ENCODE measurements around the gene DENND1A. TPM values are rescaled to one million over a fixed set of nuclear protein-coding genes. Genes with fewer than 3 reads are reported as not detected.

DENND1A gene
- total and polyA plus RNA-seq, 4 donors = 13.4 to 30.5 (median 28.3) TPM

- Histone ChIP-seq H3K27ac (ENCODE audit: low read depth, low read length) (no peak overlapping the region), H3K9me3 (ENCODE audit: control insufficient read depth, insufficient read depth, low read length) (no peaks in the 10 kb centered on the region), H3K4me3 (ENCODE audit: low read depth, low read length) (no peak overlapping the region), H3K4me1 (ENCODE audit: control insufficient read depth, insufficient read depth, low read length) (no peaks in the 10 kb centered on the region), H3K36me3 (ENCODE audit: control insufficient read depth, insufficient read depth, low read length) (no peaks in the 10 kb centered on the region), H3K27me3 (ENCODE audit: control insufficient read depth, insufficient read depth, low read length) (no peaks in the 10 kb centered on the region)
- 100% methylated on average over 1 of the region's 3 CpGs for WGBS (ENCODE audit: insufficient coverage)
- no peak for DNase-seq (ENCODE audit: low read depth in 4 of 6, low spot score in 6 of 6)
Observed at GRCh38 chr9:123500336-123500735, 429.6 kb downstream of the DENND1A start.

- H3K4me3 ChIP-seq (ENCODE audit: low read depth, low read length) = no peak overlapping the region
- no peaks in the 10 kb centered on the region for H3K9me3 ChIP-seq (ENCODE audit: control insufficient read depth, insufficient read depth, low read length)
- no peak for DNase-seq (ENCODE audit: low read depth in 4 of 6, low spot score in 6 of 6)
- H3K4me1 ChIP-seq (ENCODE audit: control insufficient read depth, insufficient read depth, low read length) = peaks cover 2% of the 10 kb centered on the region
- WGBS (ENCODE audit: insufficient coverage) = no CpG with 5 or more reads among the region's 1 CpG
- H3K27ac ChIP-seq (ENCODE audit: low read depth, low read length) = no peak overlapping the region
- no peaks in the 10 kb centered on the region for H3K27me3 ChIP-seq (ENCODE audit: control insufficient read depth, insufficient read depth, low read length)
- H3K36me3 ChIP-seq (ENCODE audit: control insufficient read depth, insufficient read depth, low read length) = no peaks in the 10 kb centered on the region
Observed at GRCh38 chr9:123497830-123498229, 432.1 kb downstream of the DENND1A start.

GRCh38 chr9:123495731-123496130, 434.2 kb downstream of the DENND1A start:
- H3K27me3 ChIP-seq (ENCODE audit: control insufficient read depth, insufficient read depth, low read length) = no peaks in the 10 kb centered on the region
- WGBS (ENCODE audit: insufficient coverage) = 100% methylated on average over 2 of the region's 7 CpGs

GRCh38 chr9:123493627-123494026, 436.3 kb downstream of the DENND1A start:
- Histone ChIP-seq H3K9me3 (ENCODE audit: control insufficient read depth, insufficient read depth, low read length) (no peaks in the 10 kb centered on the region), H3K27ac (ENCODE audit: low read depth, low read length) (no peak overlapping the region), H3K27me3 (ENCODE audit: control insufficient read depth, insufficient read depth, low read length) (no peaks in the 10 kb centered on the region), H3K4me3 (ENCODE audit: low read depth, low read length) (no peak overlapping the region), H3K4me1 (ENCODE audit: control insufficient read depth, insufficient read depth, low read length) (peaks cover 6% of the 10 kb centered on the region), H3K36me3 (ENCODE audit: control insufficient read depth, insufficient read depth, low read length) (no peaks in the 10 kb centered on the region)
- WGBS (ENCODE audit: insufficient coverage) = 32% methylated on average over 6 of the region's 8 CpGs
- DNase-seq (ENCODE audit: low read depth in 4 of 6, low spot score in 6 of 6) = no peak

More at GRCh38 chr9:123495731-123496130, 434.2 kb downstream of the DENND1A start:
- no peaks in the 10 kb centered on the region for H3K9me3 ChIP-seq (ENCODE audit: control insufficient read depth, insufficient read depth, low read length)
- H3K27ac ChIP-seq (ENCODE audit: low read depth, low read length) = no peak overlapping the region
- no peaks in the 10 kb centered on the region for H3K36me3 ChIP-seq (ENCODE audit: control insufficient read depth, insufficient read depth, low read length)
- no peak overlapping the region for H3K4me3 ChIP-seq (ENCODE audit: low read depth, low read length)
- peaks cover 6% of the 10 kb centered on the region for H3K4me1 ChIP-seq (ENCODE audit: control insufficient read depth, insufficient read depth, low read length)
- DNase-seq (ENCODE audit: low read depth in 4 of 6, low spot score in 6 of 6) = no peak

- no peaks in the 10 kb centered on the region for H3K9me3 ChIP-seq (ENCODE audit: control insufficient read depth, insufficient read depth, low read length)
- H3K4me1 ChIP-seq (ENCODE audit: control insufficient read depth, insufficient read depth, low read length) = peaks cover 10% of the 10 kb centered on the region
- H3K27ac ChIP-seq (ENCODE audit: low read depth, low read length) = no peak overlapping the region
- WGBS (ENCODE audit: insufficient coverage) = 92% methylated on average over 1 of the region's 6 CpGs
- H3K27me3 ChIP-seq (ENCODE audit: control insufficient read depth, insufficient read depth, low read length) = no peaks in the 10 kb centered on the region
- H3K4me3 ChIP-seq (ENCODE audit: low read depth, low read length) = no peak overlapping the region
- no peak for DNase-seq (ENCODE audit: low read depth in 4 of 6, low spot score in 6 of 6)
- no peaks in the 10 kb centered on the region for H3K36me3 ChIP-seq (ENCODE audit: control insufficient read depth, insufficient read depth, low read length)
Observed at GRCh38 chr9:123490688-123491087, 439.2 kb downstream of the DENND1A start.

GRCh38 chr9:123488722-123489321, 441.1 kb downstream of the DENND1A start:
- Histone ChIP-seq H3K4me1 (ENCODE audit: control insufficient read depth, insufficient read depth, low read length) (peaks cover 13% of the 10 kb centered on the region), H3K27me3 (ENCODE audit: control insufficient read depth, insufficient read depth, low read length) (no peaks in the 10 kb centered on the region), H3K36me3 (ENCODE audit: control insufficient read depth, insufficient read depth, low read length) (no peaks in the 10 kb centered on the region), H3K27ac (ENCODE audit: low read depth, low read length) (no peak overlapping the region), H3K4me3 (ENCODE audit: low read depth, low read length) (no peak overlapping the region), H3K9me3 (ENCODE audit: control insufficient read depth, insufficient read depth, low read length) (no peaks in the 10 kb centered on the region)
- no peak for DNase-seq (ENCODE audit: low read depth in 4 of 6, low spot score in 6 of 6)
- WGBS (ENCODE audit: insufficient coverage) = 32% methylated on average over 7 of the region's 16 CpGs

- Histone ChIP-seq H3K4me3 (ENCODE audit: low read depth, low read length) (no peak overlapping the region), H3K4me1 (ENCODE audit: control insufficient read depth, insufficient read depth, low read length) (peaks cover 13% of the 10 kb centered on the region), H3K27ac (ENCODE audit: low read depth, low read length) (no peak overlapping the region), H3K27me3 (ENCODE audit: control insufficient read depth, insufficient read depth, low read length) (no peaks in the 10 kb centered on the region), H3K36me3 (ENCODE audit: control insufficient read depth, insufficient read depth, low read length) (peaks cover 2% of the 10 kb centered on the region), H3K9me3 (ENCODE audit: control insufficient read depth, insufficient read depth, low read length) (no peaks in the 10 kb centered on the region)
- DNase-seq (ENCODE audit: low read depth in 4 of 6, low spot score in 6 of 6) = no peak
- 68% methylated on average over 2 of the region's 5 CpGs for WGBS (ENCODE audit: insufficient coverage)
Observed at GRCh38 chr9:123487944-123488548, 441.9 kb downstream of the DENND1A start.

- no peak for DNase-seq (ENCODE audit: low read depth in 4 of 6, low spot score in 6 of 6)
- H3K4me3 ChIP-seq (ENCODE audit: low read depth, low read length) = no peak overlapping the region
- H3K4me1 ChIP-seq (ENCODE audit: control insufficient read depth, insufficient read depth, low read length) = peaks cover 7% of the 10 kb centered on the region
- no peaks in the 10 kb centered on the region for H3K27me3 ChIP-seq (ENCODE audit: control insufficient read depth, insufficient read depth, low read length)
- peaks cover 2% of the 10 kb centered on the region for H3K36me3 ChIP-seq (ENCODE audit: control insufficient read depth, insufficient read depth, low read length)
- H3K9me3 ChIP-seq (ENCODE audit: control insufficient read depth, insufficient read depth, low read length) = no peaks in the 10 kb centered on the region
- no peak overlapping the region for H3K27ac ChIP-seq (ENCODE audit: low read depth, low read length)
- 86% methylated on average over 1 of the region's 1 CpG for WGBS (ENCODE audit: insufficient coverage)
Observed at GRCh38 chr9:123486431-123486830, 443.5 kb downstream of the DENND1A start.

- peak in 1 of 6 donors; percentile 67 for DNase-seq (ENCODE audit: low read depth in 4 of 6, low spot score in 6 of 6)
- no peaks in the 10 kb centered on the region for H3K9me3 ChIP-seq (ENCODE audit: control insufficient read depth, insufficient read depth, low read length)
- peaks cover 2% of the 10 kb centered on the region for H3K36me3 ChIP-seq (ENCODE audit: control insufficient read depth, insufficient read depth, low read length)
- no peak overlapping the region for H3K4me3 ChIP-seq (ENCODE audit: low read depth, low read length)
- no peak overlapping the region for H3K27ac ChIP-seq (ENCODE audit: low read depth, low read length)
- H3K4me1 ChIP-seq (ENCODE audit: control insufficient read depth, insufficient read depth, low read length) = peaks cover 13% of the 10 kb centered on the region
- 58% methylated on average over 3 of the region's 5 CpGs for WGBS (ENCODE audit: insufficient coverage)
- H3K27me3 ChIP-seq (ENCODE audit: control insufficient read depth, insufficient read depth, low read length) = no peaks in the 10 kb centered on the region
Observed at GRCh38 chr9:123485216-123485615, 444.7 kb downstream of the DENND1A start.

GRCh38 chr9:123484130-123484529, 445.8 kb downstream of the DENND1A start:
- DNase-seq (ENCODE audit: low read depth in 4 of 6, low spot score in 6 of 6) = no peak
- WGBS (ENCODE audit: insufficient coverage) = 71% methylated on average over 3 of the region's 4 CpGs
- no peak overlapping the region for H3K27ac ChIP-seq (ENCODE audit: low read depth, low read length)

More at GRCh38 chr9:123484130-123484529, 445.8 kb downstream of the DENND1A start:
- Histone ChIP-seq H3K27me3 (ENCODE audit: control insufficient read depth, insufficient read depth, low read length) (no peaks in the 10 kb centered on the region), H3K9me3 (ENCODE audit: control insufficient read depth, insufficient read depth, low read length) (no peaks in the 10 kb centered on the region), H3K4me3 (ENCODE audit: low read depth, low read length) (no peak overlapping the region), H3K4me1 (ENCODE audit: control insufficient read depth, insufficient read depth, low read length) (peaks cover 22% of the 10 kb centered on the region), H3K36me3 (ENCODE audit: control insufficient read depth, insufficient read depth, low read length) (peaks cover 2% of the 10 kb centered on the region)

Measured in spinal cord (tissue), 10 donors.